Fibroblast of mammary gland (primary cell): ENCODE data around the gene AKR1B15.
A peak's percentile ranks its signal among the peaks of the same experiment; 100 is the strongest.

Source experiments
- DNase-seq: peaks from one replicate; pipeline ENCODE4 v3.0.0-alpha.2; 2010; ENCODE audit warnings: low read depth
- H3K4me3 ChIP-seq: 2 replicates; pipeline ENCODE4 v1.5.1; 2011; ENCODE audit warnings: low read depth, mild to moderate bottlenecking, low read length, moderate library complexity; ENCODE audit not compliant: control insufficient read depth
- CTCF ChIP-seq: conservative IDR thresholded peaks from 2 replicates; pipeline ENCODE4 v1.5.1; 2011; ENCODE audit warnings: low read depth, low read length, inconsistent platforms; ENCODE audit not compliant: control insufficient read depth, insufficient read depth

The AKR1B15 gene

GRCh38 chr7:134530460-134530859 lies 18.4 kb upstream of the AKR1B15 start:
- no peak for DNase-seq
- H3K4me3 ChIP-seq, result no peak overlapping the region
- no peak for TF ChIP-seq CTCF

- no peak overlapping the region for H3K4me3 ChIP-seq
- DNase-seq, result no peak
- TF ChIP-seq CTCF, result no peak
Observed at GRCh38 chr7:134532180-134532953, 16.5 kb upstream of the AKR1B15 start.

- TF ChIP-seq CTCF, result no peak
- DNase-seq, result no peak
- H3K4me3 ChIP-seq, result no peak overlapping the region
Observed at GRCh38 chr7:134532954-134533218, 16.0 kb upstream of the AKR1B15 start.

GRCh38 chr7:134533288-134533771 lies 15.6 kb upstream of the AKR1B15 start:
- no peak for TF ChIP-seq CTCF
- peak; percentile 33 for DNase-seq
- no peak overlapping the region for H3K4me3 ChIP-seq

GRCh38 chr7:134534633-134535032 lies 14.3 kb upstream of the AKR1B15 start:
- TF ChIP-seq CTCF, result no peak
- DNase-seq, result no peak
- no peak overlapping the region for H3K4me3 ChIP-seq

GRCh38 chr7:134535272-134535918 lies 13.5 kb upstream of the AKR1B15 start:
- H3K4me3 ChIP-seq, result no peak overlapping the region
- no peak for DNase-seq
- TF ChIP-seq CTCF, result no peak
